Measurements from ENCODE around the gene DPP8.

Gene DPP8

DNA sequence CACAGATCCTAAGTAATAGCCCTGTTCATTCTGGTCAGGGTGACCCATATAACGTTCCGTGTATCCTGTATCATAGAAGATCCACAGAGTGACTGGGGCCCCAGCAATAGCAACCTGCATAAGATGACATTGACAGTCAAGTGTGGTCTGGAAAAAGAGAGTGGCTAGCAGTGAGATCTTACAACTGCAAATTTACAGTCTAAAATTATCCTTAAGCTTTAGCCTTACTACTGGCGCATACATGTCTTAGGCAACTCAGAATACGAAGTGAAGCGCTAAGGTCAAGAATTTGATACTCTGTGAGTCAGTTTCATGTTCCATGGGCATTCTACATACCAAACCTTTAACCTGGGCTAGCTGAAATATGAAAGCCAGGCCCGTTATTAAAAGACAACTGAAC is 65.5 kb downstream of the DPP8 start:
- no peak for DNase-seq
- in situ Hi-C loops (cut with HindIII; ENCODE audit: low pct_ligation_motif_present, low pct_unique_long_range_greater_than_20kb, low sequenced_read_pairs) = no loop called here

DNA sequence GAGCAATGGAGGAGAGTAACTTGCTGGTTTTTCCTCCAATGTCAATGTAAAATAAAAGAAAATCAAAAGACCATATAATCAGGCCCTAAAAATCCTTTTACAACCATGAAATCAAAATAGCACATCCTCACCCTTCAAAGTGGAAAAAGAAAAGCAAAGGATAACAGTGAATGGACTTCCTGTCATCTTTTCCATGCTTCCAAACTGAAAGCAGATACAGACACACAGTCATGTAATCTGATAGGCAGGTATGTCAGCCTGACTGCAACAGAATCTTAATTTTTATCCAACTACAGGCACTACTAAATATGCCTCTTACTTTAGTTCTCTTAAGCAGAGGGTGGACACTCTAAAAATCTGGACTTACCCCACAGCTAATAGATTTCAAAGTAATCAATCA is 66.9 kb downstream of the DPP8 start:
- in situ Hi-C loops (cut with HindIII; ENCODE audit: low pct_ligation_motif_present, low pct_unique_long_range_greater_than_20kb, low sequenced_read_pairs) = no loop called here

GRCh38 chr15:65447145-65447544 is 70.3 kb downstream of the DPP8 start:
- no peak for DNase-seq
- in situ Hi-C loops (cut with HindIII; ENCODE audit: low pct_ligation_motif_present, low pct_unique_long_range_greater_than_20kb, low sequenced_read_pairs) = no loop called here

More for the DNA sequence above, 66.9 kb downstream of the DPP8 start:
- no peak for DNase-seq

DNA sequence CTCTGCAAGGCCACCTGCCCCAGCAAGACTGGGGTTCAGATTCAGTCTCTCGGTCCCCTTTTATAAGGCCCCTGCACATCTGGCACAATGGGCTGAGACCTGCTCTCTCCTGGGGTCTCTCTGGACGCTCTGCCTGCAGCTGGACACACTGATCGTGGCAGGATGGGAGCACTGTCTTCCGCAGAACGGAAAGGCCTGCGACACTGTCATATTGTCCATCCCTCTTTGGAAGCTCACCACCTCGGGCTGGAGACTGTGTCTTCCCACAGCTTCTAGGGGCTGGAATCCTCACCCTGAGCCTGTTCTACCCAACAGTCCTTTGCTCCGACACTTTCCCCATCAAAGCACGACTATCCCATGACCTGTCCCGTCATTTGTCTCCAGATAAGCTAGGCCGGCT is 83.3 kb downstream of the DPP8 start:
- in situ Hi-C loops (cut with HindIII; ENCODE audit: low pct_ligation_motif_present, low pct_unique_long_range_greater_than_20kb, low sequenced_read_pairs) = no loop called here
- DNase-seq = no peak

- in situ Hi-C loops (cut with HindIII; ENCODE audit: low pct_ligation_motif_present, low pct_unique_long_range_greater_than_20kb, low sequenced_read_pairs) = no loop called here
- no peak for DNase-seq
Measured at GRCh38 chr15:65431731-65432130, 85.8 kb downstream of the DPP8 start.

- in situ Hi-C loops (cut with HindIII; ENCODE audit: low pct_ligation_motif_present, low pct_unique_long_range_greater_than_20kb, low sequenced_read_pairs) = no loop called here
Measured at GRCh38 chr15:65426216-65426853, 91.2 kb downstream of the DPP8 start.

GRCh38 chr15:65424683-65425082 is 92.8 kb downstream of the DPP8 start:
- DNase-seq = no peak
- in situ Hi-C loops (cut with HindIII; ENCODE audit: low pct_ligation_motif_present, low pct_unique_long_range_greater_than_20kb, low sequenced_read_pairs) = no loop called here

More at GRCh38 chr15:65426216-65426853, 91.2 kb downstream of the DPP8 start:
- no peak for DNase-seq

- DNase-seq = no peak
- in situ Hi-C loops (cut with HindIII; ENCODE audit: low pct_ligation_motif_present, low pct_unique_long_range_greater_than_20kb, low sequenced_read_pairs) = no loop called here
Measured at GRCh38 chr15:65423976-65424679, 93.4 kb downstream of the DPP8 start.

DNA sequence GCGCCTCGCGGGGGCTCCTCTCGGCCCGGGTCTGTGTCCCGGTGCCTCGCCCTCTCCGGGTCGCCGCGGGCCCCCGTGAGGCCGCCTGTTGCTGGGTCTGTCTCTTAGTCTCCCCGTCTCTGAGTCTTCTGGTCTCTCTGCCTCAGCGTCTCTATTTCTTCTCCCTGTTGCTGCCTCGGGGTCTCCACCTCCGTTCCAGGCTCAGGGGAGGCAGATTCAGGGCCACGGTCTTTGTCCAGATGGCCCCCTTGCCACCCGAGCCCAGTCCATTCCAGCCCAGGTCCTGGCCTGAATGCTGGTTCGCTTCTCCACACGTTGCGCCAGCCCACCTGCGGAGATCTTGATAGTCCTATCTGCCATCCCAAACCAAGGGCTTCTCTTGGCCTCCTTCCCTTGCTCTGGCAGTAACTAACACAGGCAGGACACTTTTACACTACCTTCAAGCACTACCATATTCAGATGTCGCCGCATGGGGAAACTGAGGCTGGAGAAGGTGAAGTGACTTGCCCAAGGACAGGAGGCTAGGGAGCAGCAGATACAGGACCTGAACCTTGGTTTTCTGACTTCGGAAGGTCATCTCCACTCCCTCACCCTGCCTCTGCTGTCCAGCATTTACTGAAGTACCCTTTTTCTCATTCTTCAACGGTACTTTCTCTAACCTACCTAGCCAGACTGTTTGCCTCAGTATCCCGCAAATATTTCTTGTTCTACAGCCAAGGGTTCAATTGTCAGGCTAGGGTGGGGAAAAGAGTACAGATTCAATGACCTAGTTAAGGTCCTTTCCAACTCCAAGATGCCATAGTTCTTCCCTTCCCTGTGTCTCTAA is 94.1 kb downstream of the DPP8 start:
- no peak for DNase-seq
- in situ Hi-C loops (cut with HindIII; ENCODE audit: low pct_ligation_motif_present, low pct_unique_long_range_greater_than_20kb, low sequenced_read_pairs) = no loop called here

DNA sequence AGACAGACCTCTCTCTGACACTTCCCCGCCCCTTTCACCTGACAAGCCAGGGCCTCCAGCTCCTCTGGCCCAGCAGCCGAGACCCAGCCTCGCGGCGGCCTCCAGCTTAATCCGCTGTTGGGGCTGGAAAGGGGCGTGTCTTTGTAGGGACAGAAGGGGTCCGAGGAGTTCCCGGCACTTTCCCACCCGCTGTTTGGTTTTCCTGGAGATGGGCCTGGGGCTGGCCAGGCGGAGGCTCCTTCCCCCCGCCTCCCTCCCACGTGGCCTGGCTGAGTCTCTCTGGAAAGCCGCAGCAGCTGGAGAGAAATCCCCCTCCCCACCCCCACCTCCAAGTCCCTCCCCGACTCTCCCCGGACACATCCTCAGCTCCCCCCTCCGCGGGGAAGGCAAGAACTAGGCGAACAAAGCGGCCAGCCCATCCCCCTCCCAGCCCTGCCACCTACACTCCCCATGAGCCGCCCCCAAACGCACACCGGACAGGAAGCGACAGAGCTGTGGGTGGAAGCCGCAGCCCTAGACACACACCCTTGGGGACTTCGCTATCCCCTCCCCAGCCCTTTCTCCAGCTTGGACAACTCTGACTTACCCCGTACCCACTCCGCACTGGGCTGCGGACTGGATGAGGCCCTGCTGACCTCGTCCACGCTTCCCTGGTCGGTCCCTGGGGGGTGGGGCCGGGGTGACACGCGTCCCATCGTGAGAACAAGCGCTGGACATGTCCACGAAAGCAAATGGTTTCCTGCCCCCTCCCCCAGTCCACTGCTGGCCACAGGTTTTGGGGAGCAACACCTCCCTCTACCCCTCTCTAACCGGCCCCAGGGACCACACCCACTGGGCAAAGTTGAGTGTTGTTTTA is 95.9 kb downstream of the DPP8 start:
- in situ Hi-C loops (cut with HindIII; ENCODE audit: low pct_ligation_motif_present, low pct_unique_long_range_greater_than_20kb, low sequenced_read_pairs) = no loop called here
- DNase-seq = no peak

DNA sequence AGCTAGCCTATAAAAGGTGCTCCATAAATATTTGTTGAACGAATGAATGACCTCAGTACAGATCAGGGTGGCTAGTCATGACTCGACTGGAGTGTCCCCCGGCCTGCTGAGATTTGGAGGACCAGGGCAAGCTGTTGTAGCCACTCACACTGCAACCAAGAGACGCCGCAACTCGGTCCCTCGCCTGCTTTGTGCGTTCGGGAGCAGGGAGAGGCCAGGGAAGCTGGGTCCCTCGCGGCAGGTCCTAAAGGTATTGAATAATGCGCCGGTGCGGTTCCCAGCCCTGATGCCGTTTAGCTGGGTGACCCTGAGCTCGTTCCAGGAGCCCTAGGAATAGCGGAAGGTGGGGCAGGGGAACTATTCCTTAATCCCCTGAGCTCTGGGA is 96.5 kb downstream of the DPP8 start:
- in situ Hi-C loops (cut with HindIII; ENCODE audit: low pct_ligation_motif_present, low pct_unique_long_range_greater_than_20kb, low sequenced_read_pairs) = no loop called here
- no peak for DNase-seq

GRCh38 chr15:65418596-65418995 is 98.9 kb downstream of the DPP8 start:
- no peak for DNase-seq
- in situ Hi-C loops (cut with HindIII; ENCODE audit: low pct_ligation_motif_present, low pct_unique_long_range_greater_than_20kb, low sequenced_read_pairs) = no loop called here

- no peak for DNase-seq
- in situ Hi-C loops (cut with HindIII; ENCODE audit: low pct_ligation_motif_present, low pct_unique_long_range_greater_than_20kb, low sequenced_read_pairs) = no loop called here
Measured at GRCh38 chr15:65416845-65417416, 100.6 kb downstream of the DPP8 start.

GRCh38 chr15:65414841-65415621 is 102.5 kb downstream of the DPP8 start:
- DNase-seq = no peak
- in situ Hi-C loops (cut with HindIII; ENCODE audit: low pct_ligation_motif_present, low pct_unique_long_range_greater_than_20kb, low sequenced_read_pairs) = no loop called here

DNA sequence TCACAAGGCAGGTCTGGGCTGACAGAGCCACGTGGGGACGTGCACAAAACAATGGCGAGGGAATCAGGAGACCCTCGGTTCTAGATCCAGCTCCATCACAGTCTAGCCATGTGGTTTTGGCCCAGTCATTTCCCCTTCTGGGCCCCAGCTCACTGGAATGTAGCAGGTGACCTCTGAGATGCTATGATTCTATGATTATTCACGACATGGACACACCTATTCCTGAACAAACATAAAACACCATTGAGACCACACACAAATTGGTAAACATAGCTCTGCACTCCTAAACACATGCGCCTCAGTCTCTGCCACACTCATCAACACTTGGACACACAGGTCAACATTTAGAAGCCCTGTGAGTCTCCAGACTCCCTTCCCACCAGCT is 103.7 kb downstream of the DPP8 start:
- in situ Hi-C loops (cut with HindIII; ENCODE audit: low pct_ligation_motif_present, low pct_unique_long_range_greater_than_20kb, low sequenced_read_pairs) = no loop called here

DNA sequence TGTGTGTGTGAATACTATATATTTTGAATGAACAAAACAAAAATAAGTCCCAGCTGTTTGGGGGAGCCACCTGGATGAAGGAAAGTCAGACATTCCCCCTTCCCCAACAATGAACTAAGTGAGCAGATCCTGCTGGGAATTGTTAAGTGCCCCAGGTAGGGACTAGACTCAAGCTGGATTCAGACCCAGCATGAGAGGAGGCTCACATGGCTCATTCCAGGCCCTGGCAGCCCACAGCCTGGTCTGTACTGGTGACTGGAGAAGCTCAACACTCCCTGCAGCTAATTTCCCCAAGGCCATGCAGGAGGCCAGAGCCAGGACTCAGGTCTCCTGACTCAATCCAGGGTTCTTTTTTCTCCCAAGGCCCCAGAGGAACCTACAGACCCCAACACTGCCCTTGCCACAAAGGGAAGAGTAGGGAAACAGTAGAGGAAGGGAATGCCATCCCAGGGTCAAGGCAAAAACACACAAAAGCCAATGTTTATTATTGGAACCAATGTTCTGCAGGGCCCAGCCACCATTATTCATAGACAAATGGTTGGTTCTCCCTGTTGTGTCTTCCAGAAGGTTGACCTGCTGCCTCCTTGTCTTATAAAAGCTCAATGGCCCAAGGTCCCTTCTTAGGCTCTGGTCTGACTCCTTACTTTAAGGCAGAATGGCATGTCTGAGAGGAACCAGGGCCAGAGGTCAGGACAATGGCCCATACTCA is 104.3 kb downstream of the DPP8 start:
- in situ Hi-C loops (cut with HindIII; ENCODE audit: low pct_ligation_motif_present, low pct_unique_long_range_greater_than_20kb, low sequenced_read_pairs) = no loop called here
- DNase-seq = no peak

More for the DNA sequence above, 103.7 kb downstream of the DPP8 start:
- DNase-seq = no peak

DNA sequence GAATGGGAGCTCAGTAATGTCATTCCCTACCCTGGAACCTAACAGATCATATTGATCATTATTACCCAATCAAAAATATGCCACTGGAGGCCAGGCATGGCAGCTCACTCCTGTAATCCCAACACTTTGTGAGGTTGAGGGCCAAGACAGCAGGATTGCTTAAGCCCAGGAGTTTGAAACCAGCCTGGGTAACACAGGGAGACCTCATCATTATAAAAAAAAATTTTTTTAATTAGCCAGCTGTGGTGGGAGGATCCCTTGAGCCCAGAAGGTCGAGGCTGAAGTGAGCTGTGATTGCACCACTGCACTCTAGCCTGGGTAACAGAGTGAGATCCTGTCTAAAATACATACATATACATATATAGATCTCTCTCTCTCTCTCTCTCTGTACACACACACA is 104.9 kb downstream of the DPP8 start:
- DNase-seq = no peak
- in situ Hi-C loops (cut with HindIII; ENCODE audit: low pct_ligation_motif_present, low pct_unique_long_range_greater_than_20kb, low sequenced_read_pairs) = no loop called here

Data from ACHN (cell line).